ENCODE results near the gene GNRH2.
"Not testable (repeated sequence)": the region's sequence is repeated elsewhere in the genome, so short reads cannot be mapped to it uniquely, and the experiment has no call there.

GNRH2 gene

GRCh38 chr20:3043322-3043721 is at the start of gene GNRH2:
Gene GNRH2 (plus strand): TSS chr20:3043622. CDS start chr20:3044415, 793 bp downstream.
- no peak for DNase-seq (ENCODE audit: low read depth in 2 of 2)

GRCh38 chr20:2995796-2996195 is 47.6 kb upstream of the GNRH2 start:
- no peak for DNase-seq (ENCODE audit: low read depth in 2 of 2)

- DNase-seq (ENCODE audit: low read depth in 2 of 2), result no peak
Measured at GRCh38 chr20:2998728-2999127, 44.7 kb upstream of the GNRH2 start.

- no peak for DNase-seq (ENCODE audit: low read depth in 2 of 2)
Measured at GRCh38 chr20:3000852-3001523, 42.4 kb upstream of the GNRH2 start.

GRCh38 chr20:3003416-3003815 is 40.0 kb upstream of the GNRH2 start:
- DNase-seq (ENCODE audit: low read depth in 2 of 2), result no peak

- DNase-seq (ENCODE audit: low read depth in 2 of 2), result no peak
Measured at GRCh38 chr20:3010985-3011723, 32.3 kb upstream of the GNRH2 start.

- DNase-seq (ENCODE audit: low read depth in 2 of 2), result no peak
Measured at GRCh38 chr20:3011752-3012151, 31.7 kb upstream of the GNRH2 start.

- DNase-seq (ENCODE audit: low read depth in 2 of 2), result no peak
Measured at GRCh38 chr20:3013771-3014170, 29.7 kb upstream of the GNRH2 start.

- no peak for DNase-seq (ENCODE audit: low read depth in 2 of 2)
Measured at GRCh38 chr20:3014179-3014578, 29.2 kb upstream of the GNRH2 start.

- DNase-seq (ENCODE audit: low read depth in 2 of 2), result no peak
Measured at GRCh38 chr20:3014662-3015061, 28.8 kb upstream of the GNRH2 start.

- DNase-seq (ENCODE audit: low read depth in 2 of 2), result not testable (repeated sequence)
Measured at GRCh38 chr20:3015302-3015701, 28.1 kb upstream of the GNRH2 start.

GRCh38 chr20:3021327-3021726 is 22.1 kb upstream of the GNRH2 start:
- DNase-seq (ENCODE audit: low read depth in 2 of 2), result no peak

GRCh38 chr20:3021777-3022176 is 21.6 kb upstream of the GNRH2 start:
- DNase-seq (ENCODE audit: low read depth in 2 of 2), result no peak

GRCh38 chr20:3022559-3023490 is 20.6 kb upstream of the GNRH2 start:
- not testable (repeated sequence) for DNase-seq (ENCODE audit: low read depth in 2 of 2)

- DNase-seq (ENCODE audit: low read depth in 2 of 2), result no peak
Measured at GRCh38 chr20:3027987-3028386, 15.4 kb upstream of the GNRH2 start.

GRCh38 chr20:3031524-3032147 is 11.8 kb upstream of the GNRH2 start:
- no peak for DNase-seq (ENCODE audit: low read depth in 2 of 2)

- DNase-seq (ENCODE audit: low read depth in 2 of 2), result no peak
Measured at GRCh38 chr20:3032624-3033023, 10.8 kb upstream of the GNRH2 start.

- DNase-seq (ENCODE audit: low read depth in 2 of 2), result no peak
Measured at GRCh38 chr20:3037654-3038053, 5.8 kb upstream of the GNRH2 start.

GRCh38 chr20:3038454-3038853 is 5.0 kb upstream of the GNRH2 start:
- DNase-seq (ENCODE audit: low read depth in 2 of 2), result no peak

GRCh38 chr20:3039426-3039825 is 4.0 kb upstream of the GNRH2 start:
- no peak for DNase-seq (ENCODE audit: low read depth in 2 of 2)

- no peak for DNase-seq (ENCODE audit: low read depth in 2 of 2)
Measured at GRCh38 chr20:3040086-3040485, 3.3 kb upstream of the GNRH2 start.

GRCh38 chr20:3041854-3042409 is 1.5 kb upstream of the GNRH2 start:
- no peak for DNase-seq (ENCODE audit: low read depth in 2 of 2)

Measured in stimulated activated CD8-positive, alpha-beta memory T cell treated with anti-CD3 and anti-CD28 coated beads, Interleukin-7, amount 100 ng/mL, for 4 hours (primary cell).